ENCODE results near the gene DNAH2. TPM values are rescaled to one million over a fixed set of nuclear protein-coding genes. Genes with fewer than 3 reads are reported as not detected.

DNAH2 gene
- total and polyA plus RNA-seq, 2 of the 13 experiments (the other 11 are each of a cell fraction or from before 2014, with no cell fraction given), result not detected

GRCh38 chr17:7774055-7774521 is 56.5 kb downstream of the DNAH2 start (continued):
- TF ChIP-seq HNF1B (CRISPR knock-in tag; IDR thresholded peaks at IDR 0.05) (no peak), ZNF484 (CRISPR knock-in tag; IDR thresholded peaks at IDR 0.05; ENCODE audit: borderline replicate concordance, low read depth) (no peak), ARID3A (IDR thresholded peaks at IDR 0.05; ENCODE audit: low read depth, low read length) (peak; percentile 47; the same call in 1 of the 2 replicates), HES4 (CRISPR knock-in tag; IDR thresholded peaks at IDR 0.05; ENCODE audit: borderline replicate concordance) (no peak), USF2 (IDR thresholded peaks at IDR 0.05; ENCODE audit: low read depth, low read length) (no peak), USF2 (CRISPR knock-in tag; IDR thresholded peaks at IDR 0.05; ENCODE audit: borderline replicate concordance) (no peak), NR2F6 (IDR thresholded peaks at IDR 0.05) (peak; percentile 69; the same call in 1 of the 2 replicates), NR2F6 (CRISPR knock-in tag; IDR thresholded peaks at IDR 0.05) (peak; percentile 78), ZNF337 (CRISPR knock-in tag; IDR thresholded peaks at IDR 0.05; ENCODE audit: borderline replicate concordance, low read depth) (no peak), ATF3 (CRISPR knock-in tag; IDR thresholded peaks at IDR 0.05) (peak; percentile 70), NRL (CRISPR knock-in tag; IDR thresholded peaks at IDR 0.05; ENCODE audit: borderline replicate concordance) (no peak), FOXO1 (CRISPR knock-in tag; IDR thresholded peaks at IDR 0.05) (0 out of 2 replicates have a peak, but pooled peaks have one; percentile 12), ZNF260 (CRISPR knock-in tag; IDR thresholded peaks at IDR 0.05; ENCODE audit: borderline replicate concordance, low read depth) (no peak), SOX13 (IDR thresholded peaks at IDR 0.05) (no peak), SOX13 (CRISPR knock-in tag; conservative IDR thresholded peaks at IDR 0.05 in 1 of 2, IDR thresholded peaks at IDR 0.05 in 1 of 2) (peak in 1 of 2 experiments; percentile 65; a peak in 1 of 4 replicates), MAFK (conservative IDR thresholded peaks at IDR 0.05 in 1 of 2, IDR thresholded peaks at IDR 0.05 in 1 of 2; ENCODE audit: low read length in 2 of 2) (no peak), MIER3 (CRISPR knock-in tag; IDR thresholded peaks at IDR 0.05; ENCODE audit: borderline replicate concordance) (peak; percentile 76; the same call in 1 of the 2 replicates), CBFB (CRISPR knock-in tag; IDR thresholded peaks at IDR 0.05) (no peak), ZFP91 (CRISPR knock-in tag; IDR thresholded peaks at IDR 0.05; ENCODE audit: borderline replicate concordance) (no peak), TP53 (CRISPR knock-in tag; conservative IDR thresholded peaks at IDR 0.05) (0 out of 2 replicates have a peak, but pooled peaks have one; percentile 47), ZNF552 (CRISPR knock-in tag; IDR thresholded peaks at IDR 0.05; ENCODE audit: borderline replicate concordance) (no peak), ZNF670 (CRISPR knock-in tag; IDR thresholded peaks at IDR 0.05; ENCODE audit: borderline replicate concordance) (no peak)
